Stimulated activated CD4-positive, alpha-beta T cell treated with anti-CD3 and anti-CD28 coated beads, Interleukin-2, amount 100 ng/mL, for 4 hours (primary cell): ENCODE results near the gene PHPT1.

Source experiments
- DNase-seq: peaks from one replicate; pipeline ENCODE4 v3.0.0-alpha.2; 2020; ENCODE audit warnings: low read depth

PHPT1 gene

DNA sequence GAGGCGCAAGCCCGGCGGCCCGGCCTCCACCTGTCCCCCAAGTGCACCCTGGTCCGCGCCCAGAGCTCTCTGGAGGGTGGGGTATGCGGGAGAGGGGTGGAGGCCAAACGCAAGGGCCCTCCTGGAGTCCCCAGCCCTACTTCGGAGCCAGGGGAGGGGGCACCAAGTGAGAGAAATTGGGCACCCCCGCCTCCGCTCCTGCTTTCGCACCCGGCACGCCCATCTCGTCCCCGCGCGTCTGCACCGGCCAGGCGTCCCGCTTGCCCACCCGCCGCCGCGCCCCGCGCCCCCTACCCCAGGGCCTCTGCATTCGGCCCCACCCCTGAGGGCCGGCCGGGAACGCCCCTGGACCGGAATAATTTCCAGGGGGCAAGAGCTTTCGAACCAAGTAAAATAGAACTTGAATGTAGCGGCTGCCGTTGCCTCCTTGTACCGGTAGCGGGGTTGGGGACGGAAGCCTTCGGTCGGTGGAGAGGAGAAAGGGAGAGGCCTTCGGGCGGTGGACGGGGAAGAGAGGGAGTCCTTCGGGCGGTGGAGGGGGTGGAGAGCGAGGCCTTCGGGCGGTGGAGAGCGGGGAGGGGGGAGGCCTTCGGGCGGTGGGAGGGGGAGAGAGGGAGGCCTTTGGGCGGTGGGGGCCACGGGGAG lies 694 bp upstream of the PHPT1 start:
- DNase-seq: no peak

DNA sequence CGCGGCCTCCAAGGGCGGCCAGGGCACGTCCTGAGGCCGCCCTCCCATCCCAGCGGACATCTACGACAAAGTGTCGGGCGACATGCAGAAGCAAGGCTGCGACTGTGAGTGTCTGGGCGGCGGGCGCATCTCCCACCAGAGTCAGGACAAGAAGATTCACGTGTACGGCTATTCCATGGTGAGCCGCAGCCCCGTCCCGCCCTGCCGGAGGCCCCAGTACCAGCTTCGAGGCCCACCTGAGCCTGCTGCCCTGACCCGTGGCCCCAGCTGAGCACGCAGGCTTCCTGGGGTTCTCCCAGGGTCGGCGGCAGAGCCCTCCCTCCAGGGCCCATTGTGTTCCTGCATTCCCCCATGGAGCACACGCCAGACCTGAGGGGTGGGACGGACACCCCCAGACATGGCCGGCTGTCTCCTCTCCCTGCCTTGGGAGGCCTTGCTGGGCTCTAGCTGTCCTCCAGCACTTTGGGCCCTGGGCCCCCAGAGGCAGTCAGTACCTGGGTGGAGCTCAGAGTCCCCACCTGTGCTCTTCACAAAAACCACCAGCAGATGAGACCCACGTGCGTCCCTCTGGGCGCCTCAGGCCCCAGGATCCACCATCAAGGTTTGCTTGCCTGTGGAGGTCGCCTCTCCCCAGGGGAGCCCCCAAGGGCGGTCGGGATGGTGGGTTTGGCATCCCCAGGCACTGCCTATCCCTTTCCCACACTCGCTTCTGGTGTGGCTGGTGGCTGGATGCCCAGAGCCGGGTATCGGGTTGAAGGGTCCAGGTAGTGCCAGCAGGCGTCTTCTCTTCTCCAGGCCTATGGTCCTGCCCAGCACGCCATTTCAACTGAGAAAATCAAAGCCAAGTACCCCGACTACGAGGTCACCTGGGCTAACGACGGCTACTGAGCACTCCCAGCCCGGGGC lies 1.0 kb downstream of the PHPT1 start:
- DNase-seq: no peak

DNA sequence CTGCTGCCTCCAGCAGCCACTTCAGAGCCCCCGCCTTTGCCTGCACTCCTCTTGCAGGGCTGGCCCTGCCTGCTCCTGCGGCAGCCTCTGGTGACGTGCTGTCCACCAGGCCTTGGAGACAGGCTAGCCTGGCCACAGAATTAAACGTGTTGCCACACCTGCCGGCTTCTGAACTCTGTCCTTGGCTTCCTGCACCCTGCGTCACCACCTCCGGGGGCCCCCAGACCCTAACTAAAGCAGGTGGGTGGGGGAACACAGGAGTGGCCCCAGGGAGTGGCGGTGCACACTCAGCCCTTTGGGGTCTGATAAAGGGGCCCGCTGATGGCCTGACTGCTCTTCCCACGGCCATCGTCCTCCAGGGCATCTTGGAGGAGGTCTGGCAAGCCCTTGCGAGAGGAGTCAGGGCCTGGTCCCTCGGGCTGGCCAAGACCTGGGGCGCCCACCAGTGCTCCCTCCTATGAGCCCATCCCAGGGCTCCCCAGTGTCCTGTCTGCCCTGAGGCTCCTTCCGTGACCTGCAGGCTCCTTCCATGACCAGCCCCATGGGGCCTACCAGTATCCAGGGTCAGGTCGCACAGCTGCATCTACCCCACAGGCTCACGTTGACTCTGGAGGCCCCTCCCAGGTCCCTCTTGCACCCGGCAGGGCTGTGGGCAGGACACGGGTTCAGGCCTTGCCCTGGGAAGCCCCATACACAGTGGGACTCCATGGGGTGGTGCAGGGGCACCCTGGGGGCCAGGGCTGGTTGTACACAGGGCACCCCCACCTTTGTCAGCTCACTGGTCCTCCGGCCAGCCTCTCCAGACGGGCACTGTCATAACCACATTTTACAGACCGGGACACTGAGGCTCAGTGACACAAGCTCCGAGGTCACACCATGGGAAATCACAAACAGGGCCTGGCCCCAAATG lies 1.9 kb downstream of the PHPT1 start:
- no peak for DNase-seq

GRCh38 chr9:136851941-136852663 lies 2.9 kb downstream of the PHPT1 start, which contains the start of gene MAMDC4:
TSS of gene MAMDC4 (plus strand) at chr9:136852346. CDS start at chr9:136852417, 71 bp downstream.
- DNase-seq: no peak

DNA sequence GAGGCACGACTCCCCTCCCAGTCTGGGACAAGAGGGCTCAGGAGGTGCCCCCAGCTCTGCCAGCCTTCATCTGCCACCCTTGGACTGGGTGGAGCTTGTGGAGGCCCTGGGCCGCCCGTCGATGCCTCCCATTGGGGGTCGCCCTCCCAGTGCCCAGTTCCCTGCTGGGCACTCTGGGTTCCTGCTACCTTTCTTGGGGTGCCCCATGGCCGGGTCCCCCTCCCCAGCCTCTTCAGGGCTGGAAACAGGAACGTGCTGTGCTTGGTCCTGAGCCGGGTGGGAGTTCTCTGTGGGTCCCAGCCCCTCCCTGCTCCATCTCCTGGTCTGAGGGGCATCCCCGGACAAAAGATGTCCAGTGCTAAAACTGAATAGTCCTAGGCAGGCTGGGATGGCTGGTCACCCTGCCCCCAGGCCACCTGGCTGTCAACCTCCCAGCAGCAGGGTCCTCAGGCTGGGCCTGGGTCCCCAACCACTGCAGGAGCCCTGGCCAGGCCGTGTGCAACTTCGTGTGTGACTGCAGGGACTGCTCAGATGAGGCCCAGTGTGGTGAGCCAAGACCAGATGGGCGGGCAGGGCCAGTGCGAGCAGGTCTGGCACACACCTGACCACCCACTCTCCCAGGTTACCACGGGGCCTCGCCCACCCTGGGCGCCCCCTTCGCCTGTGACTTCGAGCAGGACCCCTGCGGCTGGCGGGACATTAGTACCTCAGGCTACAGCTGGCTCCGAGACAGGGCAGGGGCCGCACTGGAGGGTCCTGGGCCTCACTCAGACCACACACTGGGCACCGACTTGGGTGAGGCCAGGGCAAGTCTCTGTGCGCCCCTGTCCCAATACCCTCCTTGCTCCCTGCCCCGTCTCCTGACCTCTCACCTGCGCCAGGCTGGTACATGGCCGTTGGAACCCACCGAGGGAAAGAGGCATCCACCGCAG lies 3.7 kb downstream of the PHPT1 start:
- DNase-seq: no peak

DNA sequence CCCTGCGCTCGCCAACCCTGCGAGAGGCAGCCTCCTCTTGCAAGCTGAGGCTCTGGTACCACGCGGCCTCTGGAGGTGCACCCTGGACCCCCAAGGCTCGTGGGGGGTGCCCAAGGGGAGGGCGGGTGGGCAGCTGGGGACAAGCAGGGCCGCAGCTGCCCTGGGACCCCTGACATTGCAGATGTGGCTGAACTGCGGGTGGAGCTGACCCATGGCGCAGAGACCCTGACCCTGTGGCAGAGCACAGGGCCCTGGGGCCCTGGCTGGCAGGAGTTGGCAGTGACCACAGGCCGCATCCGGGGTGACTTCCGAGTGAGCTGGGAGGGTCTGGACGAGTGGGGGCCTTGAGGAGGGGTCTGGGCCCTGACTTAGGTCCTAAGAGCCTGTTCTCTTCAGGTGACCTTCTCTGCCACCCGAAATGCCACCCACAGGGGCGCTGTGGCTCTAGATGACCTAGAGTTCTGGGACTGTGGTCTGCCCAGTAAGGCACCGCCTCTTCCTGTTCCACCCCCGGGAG lies 4.4 kb downstream of the PHPT1 start:
- DNase-seq: no peak

- no peak for DNase-seq
These were observed 5.1 kb downstream of the PHPT1 start for GRCh38 chr9:136854113-136854841.

DNA sequence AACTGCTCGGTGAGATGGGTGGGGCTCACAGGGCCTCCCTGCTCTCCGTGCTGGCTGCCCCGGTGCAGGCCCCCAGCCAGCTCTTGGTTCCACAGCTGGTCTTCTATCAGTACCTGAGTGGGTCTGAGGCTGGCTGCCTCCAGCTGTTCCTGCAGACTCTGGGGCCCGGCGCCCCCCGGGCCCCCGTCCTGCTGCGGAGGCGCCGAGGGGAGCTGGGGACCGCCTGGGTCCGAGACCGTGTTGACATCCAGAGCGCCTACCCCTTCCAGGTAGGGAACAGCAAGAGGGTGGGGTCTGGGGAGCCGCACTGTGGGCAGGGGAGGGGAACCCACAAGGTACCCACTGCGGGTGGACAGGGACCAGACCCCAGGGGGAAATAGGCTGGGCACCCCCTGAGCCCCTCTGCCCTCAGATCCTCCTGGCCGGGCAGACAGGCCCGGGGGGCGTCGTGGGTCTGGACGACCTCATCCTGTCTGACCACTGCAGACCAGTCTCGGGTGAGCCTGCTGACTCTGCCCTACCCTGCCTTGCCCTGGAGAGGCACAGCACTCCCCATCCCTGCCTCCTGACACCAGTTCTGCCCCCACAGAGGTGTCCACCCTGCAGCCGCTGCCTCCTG lies 5.7 kb downstream of the PHPT1 start:
- DNase-seq: no peak

DNA sequence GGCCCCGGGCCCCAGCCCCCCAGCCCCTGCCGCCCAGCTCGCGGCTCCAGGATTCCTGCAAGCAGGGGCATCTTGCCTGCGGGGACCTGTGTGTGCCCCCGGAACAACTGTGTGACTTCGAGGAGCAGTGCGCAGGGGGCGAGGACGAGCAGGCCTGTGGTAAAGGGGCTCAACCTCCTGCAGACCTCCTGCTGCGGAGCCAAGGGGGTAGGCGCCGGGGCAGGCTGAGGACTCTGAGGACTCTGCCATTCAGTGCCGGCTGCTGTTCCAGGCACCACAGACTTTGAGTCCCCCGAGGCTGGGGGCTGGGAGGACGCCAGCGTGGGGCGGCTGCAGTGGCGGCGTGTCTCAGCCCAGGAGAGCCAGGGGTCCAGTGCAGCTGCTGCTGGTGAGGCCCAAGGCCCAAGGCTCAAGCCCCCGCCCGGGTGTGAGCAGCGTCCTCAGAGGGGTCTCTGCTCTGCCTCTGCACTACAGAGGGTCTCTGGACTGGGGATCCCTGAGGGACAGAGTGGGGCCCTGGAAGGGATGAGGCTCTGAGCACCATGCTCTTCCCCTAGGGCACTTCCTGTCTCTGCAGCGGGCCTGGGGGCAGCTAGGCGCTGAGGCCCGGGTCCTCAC lies 6.4 kb downstream of the PHPT1 start:
- no peak for DNase-seq

- DNase-seq: no peak
These were observed 6.9 kb downstream of the PHPT1 start for GRCh38 chr9:136856079-136856476.

GRCh38 chr9:136856541-136857141 lies 7.4 kb downstream of the PHPT1 start:
- no peak for DNase-seq

DNA sequence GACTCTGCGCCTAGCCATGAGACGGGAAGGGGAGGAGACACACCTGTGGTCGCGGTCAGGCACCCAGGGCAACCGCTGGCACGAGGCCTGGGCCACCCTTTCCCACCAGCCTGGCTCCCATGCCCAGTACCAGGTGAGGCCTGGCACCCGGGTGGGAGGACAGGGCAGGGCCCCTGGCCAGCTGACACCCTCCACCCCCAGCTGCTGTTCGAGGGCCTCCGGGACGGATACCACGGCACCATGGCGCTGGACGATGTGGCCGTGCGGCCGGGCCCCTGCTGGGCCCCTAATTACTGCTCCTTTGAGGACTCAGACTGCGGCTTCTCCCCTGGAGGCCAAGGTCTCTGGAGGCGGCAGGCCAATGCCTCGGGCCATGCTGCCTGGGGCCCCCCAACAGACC lies 8.0 kb downstream of the PHPT1 start:
- DNase-seq: no peak

DNA sequence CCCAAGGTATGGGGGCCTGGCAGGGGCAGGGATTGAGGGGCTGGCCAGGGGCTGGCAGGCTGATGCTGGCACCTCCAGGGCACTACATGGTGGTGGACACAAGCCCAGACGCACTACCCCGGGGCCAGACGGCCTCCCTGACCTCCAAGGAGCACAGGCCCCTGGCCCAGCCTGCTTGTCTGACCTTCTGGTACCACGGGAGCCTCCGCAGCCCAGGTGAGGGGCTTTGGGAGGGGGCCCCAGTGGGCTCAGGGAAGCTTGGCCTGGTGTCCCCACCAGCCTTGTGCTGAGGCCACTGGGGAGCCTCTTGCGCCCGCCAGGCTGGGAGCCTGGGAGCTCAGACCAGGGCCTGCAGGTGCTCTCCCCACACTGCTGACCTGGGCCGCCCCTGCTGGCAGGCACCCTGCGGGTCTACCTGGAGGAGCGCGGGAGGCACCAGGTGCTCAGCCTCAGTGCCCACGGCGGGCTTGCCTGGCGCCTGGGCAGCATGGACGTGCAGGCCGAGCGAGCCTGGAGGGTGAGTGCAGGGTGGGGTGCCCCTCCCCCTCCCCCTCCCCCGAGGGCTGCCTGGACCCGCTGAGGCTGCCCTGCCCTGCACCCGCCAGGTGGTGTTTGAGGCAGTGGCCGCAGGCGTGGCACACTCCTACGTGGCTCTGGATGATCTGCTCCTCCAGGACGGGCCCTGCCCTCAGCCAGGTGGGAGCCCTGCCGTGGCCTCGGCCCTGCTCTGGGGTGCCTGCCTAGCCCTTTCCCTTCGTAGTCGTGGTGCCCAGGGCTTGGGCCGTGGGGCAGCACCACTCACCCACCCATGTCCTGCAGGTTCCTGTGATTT lies 8.6 kb downstream of the PHPT1 start:
- DNase-seq: no peak

DNA sequence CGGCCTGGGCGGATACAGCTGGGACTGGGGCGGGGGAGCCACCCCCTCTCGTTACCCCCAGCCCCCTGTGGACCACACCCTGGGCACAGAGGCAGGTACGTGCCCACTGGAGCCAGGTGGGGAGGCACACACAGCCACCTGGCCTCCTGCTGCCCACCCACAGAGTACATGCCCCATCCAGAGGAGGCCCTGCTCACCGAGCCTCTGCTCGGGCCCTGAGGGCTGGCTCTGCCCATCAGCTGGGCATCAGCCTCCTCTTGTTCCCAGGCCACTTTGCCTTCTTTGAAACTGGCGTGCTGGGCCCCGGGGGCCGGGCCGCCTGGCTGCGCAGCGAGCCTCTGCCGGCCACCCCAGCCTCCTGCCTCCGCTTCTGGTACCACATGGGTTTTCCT lies 9.2 kb downstream of the PHPT1 start:
- DNase-seq: no peak

DNA sequence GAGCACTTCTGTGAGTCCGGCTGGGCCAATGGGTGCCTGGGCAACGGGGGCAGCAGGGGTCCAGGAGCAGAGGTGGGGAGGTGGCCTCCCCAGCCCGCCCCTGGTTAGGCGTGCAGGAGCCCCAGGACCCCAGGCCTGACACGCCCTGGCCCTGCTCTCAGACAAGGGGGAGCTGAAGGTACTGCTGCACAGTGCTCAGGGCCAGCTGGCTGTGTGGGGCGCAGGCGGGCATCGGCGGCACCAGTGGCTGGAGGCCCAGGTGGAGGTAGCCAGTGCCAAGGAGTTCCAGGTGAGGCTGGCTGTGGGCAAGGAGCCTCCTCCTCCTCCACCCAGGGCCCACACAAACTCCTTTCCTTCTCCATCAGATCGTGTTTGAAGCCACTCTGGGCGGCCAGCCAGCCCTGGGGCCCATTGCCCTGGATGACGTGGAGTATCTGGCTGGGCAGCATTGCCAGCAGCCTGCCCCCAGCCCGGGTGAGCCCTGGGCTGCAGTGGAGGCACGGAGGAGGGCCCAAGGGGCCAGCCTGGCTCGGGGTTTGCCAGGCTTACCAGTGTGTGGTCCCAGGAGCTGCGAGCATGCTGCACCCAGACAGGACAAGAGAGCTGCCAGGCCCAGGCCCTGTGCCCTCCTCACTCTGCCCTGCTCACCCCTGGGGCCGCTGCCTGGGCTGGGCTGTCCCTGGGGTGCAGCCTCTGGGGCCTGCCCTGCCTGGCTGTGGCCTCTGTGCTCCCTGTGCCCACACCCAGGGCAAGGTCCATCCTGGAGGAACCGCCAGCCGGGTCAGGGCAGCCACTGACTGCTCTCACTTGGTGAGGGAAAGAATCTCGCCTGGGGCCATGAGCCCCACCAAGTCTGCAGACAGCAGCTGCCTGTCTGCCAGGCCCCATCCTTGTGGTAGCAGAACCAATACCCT lies 9.9 kb downstream of the PHPT1 start:
- DNase-seq: no peak

- no peak for DNase-seq
These were observed 11.3 kb downstream of the PHPT1 start for GRCh38 chr9:136860529-136860928.
